HUES6 (cell line): Measurements from ENCODE around the gene PCSK7.

Experiments used
- H3K27ac ChIP-seq: 2 replicates; pipeline ENCODE4 v1.7.0; 2013; ENCODE audit warnings: low read depth, mild to moderate bottlenecking, low read length, inconsistent platforms
- H3K27me3 ChIP-seq: 2 replicates; pipeline ENCODE4 v1.6.1; 2013; ENCODE audit warnings: low read length; ENCODE audit not compliant: control insufficient read depth, insufficient read depth
- H3K36me3 ChIP-seq: 2 replicates; pipeline ENCODE4 v1.6.1; 2013; ENCODE audit warnings: low read length; ENCODE audit not compliant: control insufficient read depth, insufficient read depth
- H3K4me1 ChIP-seq: 2 replicates; pipeline ENCODE4 v1.6.1; 2013; ENCODE audit warnings: low read length; ENCODE audit not compliant: control insufficient read depth, insufficient read depth
- H3K4me3 ChIP-seq: 2 replicates; pipeline ENCODE4 v1.5.1; 2013; ENCODE audit warnings: low read depth, low read length
- H3K9ac ChIP-seq: one replicate; pipeline ENCODE4 v1.6.1; 2013; ENCODE audit warnings: mild to moderate bottlenecking, low read length
- H3K9me3 ChIP-seq: 2 replicates; pipeline ENCODE4 v1.6.1; 2013; ENCODE audit warnings: low read depth, low read length; ENCODE audit not compliant: control insufficient read depth, insufficient read depth

PCSK7 gene

DNA sequence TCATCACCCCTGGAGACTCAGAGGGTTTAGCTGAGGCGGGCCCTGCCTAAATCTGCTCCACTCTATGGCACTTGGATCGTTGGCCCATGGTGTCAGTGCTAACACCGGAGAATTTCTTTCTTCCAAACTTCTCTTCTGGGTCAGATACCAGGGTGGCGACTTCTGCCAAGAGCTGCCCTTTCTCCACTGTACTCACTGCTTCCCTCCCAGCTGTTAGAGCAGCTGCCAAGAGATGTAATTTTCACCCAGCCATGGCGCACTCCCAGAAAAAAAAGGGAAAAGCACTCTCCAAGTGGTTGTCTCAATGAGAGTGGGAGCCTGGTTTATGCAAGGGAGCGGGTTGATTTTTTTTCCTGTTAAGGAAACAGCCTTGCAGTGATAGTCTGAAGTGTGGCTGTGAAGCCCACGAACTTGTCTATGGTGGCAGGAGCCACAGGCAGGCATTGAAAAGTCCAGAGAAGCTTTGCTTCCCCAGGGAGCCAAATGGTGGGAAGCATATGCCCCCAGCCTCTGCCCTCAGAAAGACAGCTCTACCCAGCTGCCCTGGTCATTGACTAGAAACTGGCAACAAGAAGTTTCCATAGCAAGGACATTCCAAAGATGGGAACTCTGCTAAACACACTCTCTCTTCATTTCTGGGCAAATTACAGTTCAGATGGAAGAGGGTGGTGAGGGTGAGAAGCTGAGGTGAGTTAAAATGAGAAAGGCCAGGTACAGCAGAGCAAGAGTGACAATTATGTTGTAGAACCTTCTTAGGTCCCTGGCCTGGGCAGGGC, 10.7 kb downstream of the PCSK7 start:
- H3K9ac ChIP-seq, result no peak overlapping the region
- H3K4me1 ChIP-seq, result peaks cover 9% of the 10 kb centered on the region; the same call in 1 of the 2 replicates
- H3K4me3 ChIP-seq, result no peak overlapping the region
- no peaks in the 10 kb centered on the region for H3K9me3 ChIP-seq
- no peaks in the 10 kb centered on the region for H3K27me3 ChIP-seq
- H3K27ac ChIP-seq, result no peak overlapping the region
- peaks cover 72% of the 10 kb centered on the region for H3K36me3 ChIP-seq

DNA sequence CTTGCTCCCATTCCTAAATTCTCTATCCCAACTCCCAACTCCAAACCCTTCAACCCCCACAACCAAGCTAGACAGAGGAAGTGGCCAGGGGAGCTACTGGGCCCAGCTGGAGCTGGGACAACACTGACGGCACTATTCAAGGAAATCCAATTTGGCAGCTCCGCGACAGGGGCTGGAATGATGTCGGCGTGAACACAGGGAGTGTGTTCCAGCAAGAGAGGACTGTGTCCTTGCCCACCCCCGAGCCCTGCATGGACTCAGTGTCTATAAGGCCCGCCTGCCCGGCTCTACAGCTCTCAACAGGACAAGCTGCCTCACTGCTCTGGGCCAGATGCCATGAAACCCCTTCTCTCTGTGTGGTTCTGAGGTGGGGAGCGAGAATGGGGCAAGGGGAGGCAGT, 11.3 kb downstream of the PCSK7 start:
- H3K9ac ChIP-seq, result no peak overlapping the region
- H3K4me1 ChIP-seq, result peaks cover 9% of the 10 kb centered on the region; the same call in 1 of the 2 replicates
- peaks cover 74% of the 10 kb centered on the region for H3K36me3 ChIP-seq
- no peaks in the 10 kb centered on the region for H3K27me3 ChIP-seq
- no peak overlapping the region for H3K27ac ChIP-seq
- no peak overlapping the region for H3K4me3 ChIP-seq
- H3K9me3 ChIP-seq, result no peaks in the 10 kb centered on the region

DNA sequence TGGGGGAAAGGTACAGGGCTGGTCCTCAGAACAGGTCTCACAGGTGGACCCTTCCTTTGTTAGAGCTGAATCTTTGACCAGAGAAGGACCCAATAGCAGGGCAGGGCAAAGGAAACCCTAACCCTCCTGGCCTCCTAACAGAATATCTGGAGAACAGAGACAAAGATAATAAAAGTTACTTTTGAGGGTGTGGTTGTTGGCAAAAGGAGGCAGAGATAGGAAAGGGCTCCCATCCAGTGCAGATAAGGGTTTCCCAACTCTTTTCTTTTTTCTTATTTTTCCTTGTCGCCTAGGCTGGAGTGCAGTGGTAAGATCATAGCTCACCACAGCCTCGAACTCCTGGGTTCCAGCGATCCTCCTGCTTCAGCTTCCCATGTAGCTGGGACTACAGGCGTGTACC, 11.9 kb downstream of the PCSK7 start:
- Histone ChIP-seq H3K27me3 (no peaks in the 10 kb centered on the region), H3K27ac (no peak overlapping the region), H3K4me3 (no peak overlapping the region), H3K9ac (no peak overlapping the region), H3K9me3 (no peaks in the 10 kb centered on the region), H3K4me1 (peaks cover 9% of the 10 kb centered on the region; the same call in 1 of the 2 replicates), H3K36me3 (peaks cover 70% of the 10 kb centered on the region)

DNA sequence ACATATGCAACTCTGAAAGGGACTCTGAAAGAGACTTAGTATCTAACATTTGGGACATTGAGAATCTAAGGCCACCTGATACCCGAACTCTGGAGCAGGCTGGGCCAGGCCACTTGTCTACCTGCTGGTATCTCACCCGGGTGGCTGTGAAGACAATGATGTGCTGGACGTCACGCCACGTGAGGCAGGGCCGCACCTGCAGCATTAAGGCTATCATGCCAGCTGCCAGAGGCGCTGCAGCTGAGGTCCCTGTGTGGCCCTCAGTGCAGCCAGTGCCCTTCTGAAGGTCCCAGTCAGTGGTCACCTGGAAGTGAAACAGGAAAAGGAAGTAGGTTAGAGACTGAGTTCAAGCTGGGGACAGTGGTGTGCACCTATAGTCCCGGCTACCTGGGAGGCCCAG, 12.4 kb downstream of the PCSK7 start:
- H3K4me1 ChIP-seq, result peaks cover 9% of the 10 kb centered on the region; the same call in 1 of the 2 replicates
- no peak overlapping the region for H3K9ac ChIP-seq
- H3K36me3 ChIP-seq, result peaks cover 72% of the 10 kb centered on the region
- H3K27me3 ChIP-seq, result no peaks in the 10 kb centered on the region
- H3K27ac ChIP-seq, result no peak overlapping the region
- H3K4me3 ChIP-seq, result no peak overlapping the region
- no peaks in the 10 kb centered on the region for H3K9me3 ChIP-seq

DNA sequence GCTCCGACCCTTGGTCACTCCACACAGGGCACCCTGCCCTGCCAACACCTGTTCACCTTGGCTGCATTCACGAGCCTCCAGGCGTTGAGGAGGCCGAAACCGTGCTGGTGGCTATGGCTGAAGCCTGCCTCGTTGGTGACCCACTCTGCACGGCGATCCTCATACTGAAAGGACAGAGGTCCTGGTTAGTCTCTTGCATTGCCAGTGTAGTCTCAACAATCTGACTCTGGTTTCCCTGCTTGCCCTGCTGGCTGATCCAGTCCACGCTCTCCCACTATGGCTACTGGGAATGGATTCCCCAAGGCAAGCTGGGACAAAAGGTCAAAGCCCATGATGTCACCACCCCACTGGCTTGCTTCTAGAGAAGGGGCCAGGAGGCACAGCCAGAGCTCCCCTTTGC, 12.9 kb downstream of the PCSK7 start:
- Histone ChIP-seq H3K27ac (no peak overlapping the region), H3K27me3 (no peaks in the 10 kb centered on the region), H3K9ac (no peak overlapping the region)

DNA sequence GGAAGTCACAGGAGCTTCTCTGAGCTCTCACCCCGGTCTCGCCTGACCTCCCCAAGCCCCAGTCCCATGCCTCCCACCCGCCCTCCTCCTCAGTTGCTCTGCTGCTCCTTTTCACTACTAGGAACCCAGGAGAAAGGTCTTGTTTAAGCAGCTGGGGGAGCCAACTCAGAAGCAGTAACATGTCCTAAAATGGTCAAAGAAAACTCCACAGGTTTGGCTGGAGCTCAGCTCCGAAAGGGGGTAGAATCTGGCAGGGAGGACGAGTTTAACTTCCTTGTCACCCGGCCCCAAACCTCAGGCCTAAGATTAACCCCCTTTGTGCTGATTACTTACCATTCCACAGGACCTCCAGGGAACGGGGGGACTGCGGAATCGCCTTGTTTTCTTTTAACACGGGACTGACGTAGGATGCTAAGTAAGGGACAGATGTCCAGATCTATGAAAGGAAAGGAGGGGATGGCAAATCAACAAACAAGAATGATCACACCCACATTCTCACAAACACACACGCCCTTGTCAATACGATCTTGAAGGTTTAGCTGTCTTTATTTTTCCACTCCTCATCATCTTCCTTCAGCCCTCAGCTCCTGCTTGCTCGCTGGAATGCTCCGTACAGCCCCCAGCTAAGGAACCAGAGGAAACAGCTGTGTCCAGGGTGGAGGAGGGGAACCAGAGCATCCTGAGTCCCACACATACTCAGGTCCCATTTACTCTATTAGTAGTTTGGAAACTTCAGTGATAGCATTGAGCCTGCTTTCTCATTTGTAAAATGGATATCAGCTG, 13.5 kb downstream of the PCSK7 start:
- H3K9me3 ChIP-seq, result no peaks in the 10 kb centered on the region
- no peak overlapping the region for H3K27ac ChIP-seq
- H3K4me3 ChIP-seq, result no peak overlapping the region
- peaks cover 9% of the 10 kb centered on the region; the same call in 1 of the 2 replicates for H3K4me1 ChIP-seq
- no peaks in the 10 kb centered on the region for H3K27me3 ChIP-seq
- no peak overlapping the region for H3K9ac ChIP-seq
- peaks cover 67% of the 10 kb centered on the region for H3K36me3 ChIP-seq

More for the DNA sequence above, 12.9 kb downstream of the PCSK7 start:
- Histone ChIP-seq H3K4me3 (no peak overlapping the region), H3K36me3 (peaks cover 71% of the 10 kb centered on the region), H3K4me1 (peaks cover 9% of the 10 kb centered on the region; the same call in 1 of the 2 replicates), H3K9me3 (no peaks in the 10 kb centered on the region)

DNA sequence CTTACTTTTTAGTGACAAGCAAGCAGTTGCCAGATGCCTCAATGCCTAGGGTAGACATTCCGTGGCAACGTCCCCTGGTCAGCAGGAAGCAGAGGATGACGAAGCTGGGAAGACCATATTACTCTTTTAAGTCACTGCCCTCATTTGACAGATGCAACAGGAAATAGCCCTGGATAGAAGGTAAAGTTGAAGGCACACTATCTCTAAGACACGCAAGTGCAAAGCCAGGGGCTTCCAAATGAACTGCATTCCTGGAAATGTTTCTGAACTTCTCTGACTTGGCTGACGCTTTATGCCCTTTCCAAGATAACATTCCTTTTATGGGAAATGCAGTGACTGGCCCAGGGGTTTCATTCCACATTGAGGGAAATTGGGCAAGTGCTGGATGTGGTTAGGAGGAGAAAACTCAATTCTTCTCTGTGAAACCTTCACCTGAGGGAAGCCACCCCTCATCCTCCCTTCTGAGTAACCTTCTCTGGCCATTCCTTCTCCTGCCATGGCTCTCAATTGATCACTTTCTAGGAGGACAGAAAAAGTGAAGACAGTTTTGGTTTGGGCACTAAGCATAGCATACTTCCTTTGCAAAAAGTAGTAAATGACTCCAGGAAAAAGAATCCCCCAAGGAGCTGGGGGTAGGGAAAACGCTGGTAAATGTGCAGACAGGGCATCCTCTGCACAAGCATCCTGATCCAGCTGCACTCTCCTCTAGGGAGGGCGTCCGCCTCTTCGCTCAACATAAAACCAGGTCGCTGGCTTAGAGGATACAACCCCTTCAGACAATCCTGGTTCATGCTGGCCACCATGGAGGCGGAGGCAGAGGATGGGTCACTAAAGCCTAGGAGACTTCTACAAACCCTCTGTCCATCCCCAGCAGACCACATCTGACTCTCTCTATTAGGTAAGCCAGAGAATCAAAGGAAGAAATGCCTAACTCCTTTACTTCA, 14.5 kb downstream of the PCSK7 start:
- Histone ChIP-seq H3K4me1 (peaks cover 9% of the 10 kb centered on the region; the same call in 1 of the 2 replicates), H3K9ac (no peak overlapping the region), H3K27me3 (no peaks in the 10 kb centered on the region), H3K4me3 (no peak overlapping the region), H3K36me3 (peaks cover 67% of the 10 kb centered on the region), H3K9me3 (no peaks in the 10 kb centered on the region), H3K27ac (no peak overlapping the region)

DNA sequence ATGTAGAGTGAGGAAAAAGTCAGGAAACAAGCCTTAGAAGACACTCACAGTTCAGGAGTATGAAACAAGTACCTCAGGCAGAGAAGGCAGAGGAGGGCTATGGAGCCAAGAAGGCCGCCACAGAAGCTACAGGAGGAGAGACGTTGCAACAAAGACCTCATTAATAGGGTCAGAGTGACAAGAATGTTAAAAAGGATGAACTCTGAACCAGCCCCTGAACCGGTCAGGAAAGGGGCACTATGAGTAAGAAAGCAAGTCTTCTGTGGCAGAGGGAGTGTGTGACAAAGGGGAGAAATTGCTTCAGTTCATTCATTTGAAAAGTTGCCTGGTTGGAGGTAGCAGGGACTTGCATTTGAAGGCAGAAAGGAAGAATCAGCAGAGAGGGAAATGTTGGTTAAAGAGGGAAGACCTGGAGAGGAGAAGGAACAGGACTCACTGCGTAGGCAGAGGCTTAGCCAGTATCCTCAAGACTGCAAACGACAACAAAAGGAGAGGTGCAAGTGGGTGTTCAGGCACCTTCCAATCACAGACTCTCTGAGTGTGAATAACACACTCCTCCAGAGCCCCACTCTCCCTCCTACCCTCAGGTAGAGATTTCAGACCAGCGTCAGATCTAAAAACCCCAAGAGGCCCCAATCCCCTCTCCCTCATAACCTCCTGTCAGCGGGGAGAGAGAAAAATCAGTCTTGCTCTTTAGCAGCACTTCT, 17.3 kb downstream of the PCSK7 start:
- peaks cover 54% of the 10 kb centered on the region for H3K36me3 ChIP-seq
- H3K27ac ChIP-seq, result no peak overlapping the region

DNA sequence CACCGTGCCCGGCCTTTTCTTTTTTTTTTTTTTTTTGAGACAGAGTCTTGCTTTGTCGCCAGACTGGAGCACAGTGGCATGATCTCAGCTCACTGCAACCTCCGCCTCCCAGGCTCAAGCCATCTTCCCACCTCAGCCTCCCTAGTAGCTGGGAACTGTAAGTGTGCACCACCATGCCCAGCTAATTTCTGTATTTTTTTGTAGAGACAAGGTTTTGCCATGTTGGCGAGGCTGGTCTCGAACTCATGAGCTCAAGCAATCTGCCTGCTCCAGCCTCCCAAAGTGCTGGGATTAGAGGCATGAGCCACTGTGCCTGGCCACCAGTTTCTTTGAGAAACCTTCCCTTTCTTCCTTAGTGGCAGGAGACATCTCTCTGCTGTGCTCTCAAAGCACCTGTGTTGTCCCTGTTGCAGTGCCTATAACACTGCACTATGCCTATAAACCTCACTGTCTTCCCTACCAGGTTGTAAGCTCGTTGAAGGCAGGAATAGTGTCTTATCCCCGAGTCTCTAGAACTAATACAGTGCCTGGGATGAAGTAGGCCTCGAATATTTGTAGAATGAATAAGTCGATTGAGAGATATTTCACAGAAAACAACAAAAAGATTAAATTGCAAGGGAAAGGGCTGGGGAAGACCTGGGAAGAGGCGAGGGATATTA, 19.0 kb downstream of the PCSK7 start:
- no peaks in the 10 kb centered on the region for H3K27me3 ChIP-seq
- no peaks in the 10 kb centered on the region for H3K4me1 ChIP-seq
- H3K36me3 ChIP-seq, result peaks cover 38% of the 10 kb centered on the region
- H3K27ac ChIP-seq, result no peak overlapping the region
- no peak overlapping the region for H3K4me3 ChIP-seq
- no peak overlapping the region for H3K9ac ChIP-seq
- no peaks in the 10 kb centered on the region for H3K9me3 ChIP-seq

More for the DNA sequence above, 17.3 kb downstream of the PCSK7 start:
- Histone ChIP-seq H3K27me3 (no peaks in the 10 kb centered on the region), H3K9me3 (no peaks in the 10 kb centered on the region), H3K9ac (no peak overlapping the region), H3K4me3 (no peak overlapping the region), H3K4me1 (no peaks in the 10 kb centered on the region)

DNA sequence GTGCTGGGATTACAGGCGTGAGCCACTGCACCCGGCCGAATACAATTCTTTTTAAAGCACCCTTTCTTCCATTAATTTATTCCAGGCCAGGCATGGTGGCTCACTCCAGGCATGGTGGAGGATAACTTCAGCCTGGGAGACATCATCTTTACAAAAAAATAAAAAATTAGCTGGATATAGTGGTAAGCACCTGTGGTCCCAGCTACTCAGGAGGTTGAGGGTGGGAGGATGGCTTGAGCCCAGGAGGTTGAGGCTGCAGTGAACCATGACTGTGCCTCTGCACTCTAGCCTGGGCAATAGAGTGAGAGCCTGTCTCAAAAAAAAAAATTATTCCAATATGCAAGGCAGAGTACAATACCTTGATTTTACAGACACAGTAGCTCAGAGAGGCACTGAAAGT, 21.3 kb downstream of the PCSK7 start:
- H3K36me3 ChIP-seq, result peaks cover 23% of the 10 kb centered on the region
- H3K4me3 ChIP-seq, result no peak overlapping the region
- no peak overlapping the region for H3K9ac ChIP-seq
- H3K4me1 ChIP-seq, result no peaks in the 10 kb centered on the region
- H3K27me3 ChIP-seq, result no peaks in the 10 kb centered on the region
- H3K9me3 ChIP-seq, result no peaks in the 10 kb centered on the region
- no peak overlapping the region for H3K27ac ChIP-seq
